ENCODE data around the gene FCGR3B. TPM values are rescaled to one million over a fixed set of nuclear protein-coding genes. Genes with fewer than 3 reads are reported as not detected.
"Not testable (repeated sequence)": the region's sequence is repeated elsewhere in the genome, so short reads cannot be mapped to it uniquely, and the experiment has no call there.

The FCGR3B gene
- total RNA-seq, 4 donors from 2014 or later: 1.1 to 7.8 (median 2.4) TPM

- H3K4me3 ChIP-seq (ENCODE audit: low read depth, poor library complexity, severe bottlenecking); DNase-seq (ENCODE audit: low spot score in 2 of 2); intact Hi-C loops (cut with DNase I; ENCODE audit: low total_unique reads): not testable (repeated sequence)
- WGBS, 2 donors: 57 to 72% methylated on average over 2 of the region's 2 CpGs
Measured at GRCh38 chr1:161634993-161635392, 4.0 kb upstream of the FCGR3B start.

- WGBS, 2 donors: 67 to 86% methylated on average over 1 of the region's 2 CpGs
- H3K4me3 ChIP-seq (ENCODE audit: low read depth, poor library complexity, severe bottlenecking); DNase-seq (ENCODE audit: low spot score in 2 of 2); intact Hi-C loops (cut with DNase I; ENCODE audit: low total_unique reads): not testable (repeated sequence)
Measured at GRCh38 chr1:161630128-161630742, 741 bp downstream of the FCGR3B start.

- 66 to 77% methylated on average over 8 to 9 of the region's 10 CpGs for WGBS, 2 donors
Measured at GRCh38 chr1:161626445-161627146, 4.4 kb downstream of the FCGR3B start.

GRCh38 chr1:161624605-161625004 lies 6.4 kb downstream of the FCGR3B start:
- intact Hi-C loops (cut with DNase I; ENCODE audit: low total_unique reads); DNase-seq (ENCODE audit: low spot score in 2 of 2); H3K4me3 ChIP-seq (ENCODE audit: low read depth, poor library complexity, severe bottlenecking): not testable (repeated sequence)
- 90 to 100% methylated on average over 1 of the region's 1 CpG for WGBS, 2 donors

More at GRCh38 chr1:161626445-161627146, 4.4 kb downstream of the FCGR3B start:
- H3K4me3 ChIP-seq (ENCODE audit: low read depth, poor library complexity, severe bottlenecking); intact Hi-C loops (cut with DNase I; ENCODE audit: low total_unique reads); DNase-seq (ENCODE audit: low spot score in 2 of 2): not testable (repeated sequence)

- 64 to 68% methylated on average over 6 of the region's 6 CpGs for WGBS, 2 donors
- DNase-seq (ENCODE audit: low spot score in 2 of 2); intact Hi-C loops (cut with DNase I; ENCODE audit: low total_unique reads); H3K4me3 ChIP-seq (ENCODE audit: low read depth, poor library complexity, severe bottlenecking): not testable (repeated sequence)
Measured at GRCh38 chr1:161623401-161624051, 7.5 kb downstream of the FCGR3B start.

- intact Hi-C loops (cut with DNase I; ENCODE audit: low total_unique reads); DNase-seq (ENCODE audit: low spot score in 2 of 2); H3K4me3 ChIP-seq (ENCODE audit: low read depth, poor library complexity, severe bottlenecking): not testable (repeated sequence)
- WGBS, 2 donors: 49 to 57% methylated on average over 8 of the region's 8 CpGs
Measured at GRCh38 chr1:161622054-161622453, 8.9 kb downstream of the FCGR3B start.

- WGBS, 2 donors: 3 to 4% methylated on average over 41 of the region's 41 CpGs
- DNase-seq (ENCODE audit: low spot score in 2 of 2): peak; percentile 71 to 94
- H3K4me3 ChIP-seq (ENCODE audit: low read depth, poor library complexity, severe bottlenecking); intact Hi-C loops (cut with DNase I; ENCODE audit: low total_unique reads): not testable (repeated sequence)
Measured at GRCh38 chr1:161621181-161622000, 9.6 kb downstream of the FCGR3B start.

- intact Hi-C loops (cut with DNase I; ENCODE audit: low total_unique reads); H3K4me3 ChIP-seq (ENCODE audit: low read depth, poor library complexity, severe bottlenecking); DNase-seq (ENCODE audit: low spot score in 2 of 2): not testable (repeated sequence)
- WGBS, 2 donors: 63 to 71% methylated on average over 7 of the region's 7 CpGs
Measured at GRCh38 chr1:161620399-161620798, 10.6 kb downstream of the FCGR3B start.

GRCh38 chr1:161618517-161618916 lies 12.5 kb downstream of the FCGR3B start:
- DNase-seq (ENCODE audit: low spot score in 2 of 2); intact Hi-C loops (cut with DNase I; ENCODE audit: low total_unique reads); H3K4me3 ChIP-seq (ENCODE audit: low read depth, poor library complexity, severe bottlenecking): not testable (repeated sequence)
- 72 to 85% methylated on average over 4 of the region's 4 CpGs for WGBS, 2 donors

GRCh38 chr1:161616417-161616816 lies 14.6 kb downstream of the FCGR3B start:
- 93 to 95% methylated on average over 7 to 10 of the region's 30 CpGs for WGBS, 2 donors
- DNase-seq (ENCODE audit: low spot score in 2 of 2); intact Hi-C loops (cut with DNase I; ENCODE audit: low total_unique reads); H3K4me3 ChIP-seq (ENCODE audit: low read depth, poor library complexity, severe bottlenecking): not testable (repeated sequence)

GRCh38 chr1:161613142-161613514 lies 17.8 kb downstream of the FCGR3B start:
- DNase-seq (ENCODE audit: low spot score in 2 of 2); intact Hi-C loops (cut with DNase I; ENCODE audit: low total_unique reads); H3K4me3 ChIP-seq (ENCODE audit: low read depth, poor library complexity, severe bottlenecking): not testable (repeated sequence)
- 10 to 20% methylated on average over 5 to 6 of the region's 6 CpGs for WGBS, 2 donors

GRCh38 chr1:161612322-161613141 lies 18.4 kb downstream of the FCGR3B start:
- H3K4me3 ChIP-seq (ENCODE audit: low read depth, poor library complexity, severe bottlenecking): peak overlapping the region; percentile 47
- peak; percentile 92 to 98 for DNase-seq (ENCODE audit: low spot score in 2 of 2)
- WGBS, 2 donors: 1 to 2% methylated on average over 50 to 51 of the region's 51 CpGs
- intact Hi-C loops (cut with DNase I; ENCODE audit: low total_unique reads): not testable (repeated sequence)

GRCh38 chr1:161611866-161612321 lies 19.1 kb downstream of the FCGR3B start:
- intact Hi-C loops (cut with DNase I; ENCODE audit: low total_unique reads); DNase-seq (ENCODE audit: low spot score in 2 of 2): not testable (repeated sequence)
- WGBS, 2 donors: 1% methylated on average over 19 of the region's 19 CpGs

GRCh38 chr1:161610198-161610597 lies 20.8 kb downstream of the FCGR3B start:
- H3K4me3 ChIP-seq (ENCODE audit: low read depth, poor library complexity, severe bottlenecking); DNase-seq (ENCODE audit: low spot score in 2 of 2); intact Hi-C loops (cut with DNase I; ENCODE audit: low total_unique reads): not testable (repeated sequence)
- WGBS, 2 donors: 39 to 40% methylated on average over 4 of the region's 4 CpGs

More at GRCh38 chr1:161611866-161612321, 19.1 kb downstream of the FCGR3B start:
- H3K4me3 ChIP-seq (ENCODE audit: low read depth, poor library complexity, severe bottlenecking): peak overlapping the region; percentile 47

Data from lower leg skin (tissue), 4 donors.